IPS-NIHi11 (cell line): ENCODE measurements around the gene POU3F2.
A peak's percentile ranks its signal among the peaks of the same experiment; 100 is the strongest.

Experiments
- DNase-seq: peaks from one replicate; pipeline ENCODE4 v3.0.0; 2012; ENCODE audit warnings: mixed read lengths, low spot score

Gene POU3F2

DNA sequence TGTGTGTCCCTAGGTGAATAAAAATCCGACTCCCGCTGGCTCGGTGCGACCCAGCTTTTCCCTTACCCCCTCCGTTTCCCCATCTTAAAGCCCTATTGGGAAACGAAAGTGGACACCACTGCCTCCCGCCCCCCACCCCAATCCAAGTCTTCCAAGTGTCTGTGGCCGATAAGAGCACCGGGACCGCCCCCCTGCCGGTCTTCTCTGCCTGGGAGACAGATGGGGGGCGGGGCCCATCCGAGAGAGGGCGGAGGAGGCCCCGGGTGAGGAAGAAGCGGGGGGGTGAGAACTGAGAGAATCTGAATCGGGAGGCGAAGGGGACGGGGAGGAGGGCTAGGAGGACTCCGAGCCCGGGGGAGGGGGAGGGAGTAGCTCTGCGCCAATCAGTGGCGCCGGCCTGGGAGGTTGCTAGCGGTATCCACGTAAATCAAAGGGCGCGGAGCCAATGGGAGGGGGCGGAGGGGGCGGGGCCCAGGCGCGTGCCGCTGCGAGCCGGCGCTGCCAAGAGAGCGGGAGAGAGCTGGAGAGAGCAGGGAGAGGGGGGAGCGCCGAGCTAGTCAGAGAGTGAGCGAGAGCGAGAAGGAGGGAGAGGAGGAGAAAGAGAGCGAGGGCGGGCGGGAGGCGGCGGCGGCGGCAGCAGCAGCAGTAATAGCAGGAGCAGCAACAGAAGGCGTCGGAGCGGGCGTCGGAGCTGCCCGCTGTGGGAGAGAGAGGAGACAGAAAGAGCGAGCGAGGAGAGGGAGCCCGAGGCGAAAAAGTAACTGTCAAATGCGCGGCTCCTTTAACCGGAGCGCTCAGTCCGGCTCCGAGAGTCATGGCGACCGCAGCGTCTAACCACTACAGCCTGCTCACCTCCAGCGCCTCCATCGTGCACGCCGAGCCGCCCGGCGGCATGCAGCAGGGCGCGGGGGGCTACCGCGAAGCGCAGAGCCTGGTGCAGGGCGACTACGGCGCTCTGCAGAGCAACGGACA lies at the start of gene POU3F2:
POU3F2 (plus strand) TSS at position 515 of the 972 bp plus-strand sequence; CDS start at position 815, 300 bp downstream.
- DNase-seq = peak; percentile 86

DNA sequence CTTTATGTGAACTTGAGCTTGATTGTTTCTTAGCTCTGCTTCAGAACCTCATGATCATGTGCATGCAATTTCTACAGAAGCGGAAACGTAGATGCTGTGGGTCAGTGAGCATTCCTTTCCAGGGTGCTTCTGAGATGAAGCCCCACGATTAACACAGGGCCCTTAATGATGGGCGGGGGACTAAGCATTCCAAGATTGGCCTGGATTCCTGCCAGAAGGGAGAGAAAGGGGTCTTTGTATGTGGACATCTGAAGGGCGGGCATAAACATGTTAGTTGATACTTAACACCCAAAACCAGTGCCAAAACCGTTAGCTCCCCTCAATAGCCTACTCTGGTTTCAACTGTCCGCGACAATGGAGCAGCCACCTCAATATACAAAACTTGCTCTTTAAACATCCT lies 46.9 kb upstream of the POU3F2 start:
- no peak for DNase-seq

DNA sequence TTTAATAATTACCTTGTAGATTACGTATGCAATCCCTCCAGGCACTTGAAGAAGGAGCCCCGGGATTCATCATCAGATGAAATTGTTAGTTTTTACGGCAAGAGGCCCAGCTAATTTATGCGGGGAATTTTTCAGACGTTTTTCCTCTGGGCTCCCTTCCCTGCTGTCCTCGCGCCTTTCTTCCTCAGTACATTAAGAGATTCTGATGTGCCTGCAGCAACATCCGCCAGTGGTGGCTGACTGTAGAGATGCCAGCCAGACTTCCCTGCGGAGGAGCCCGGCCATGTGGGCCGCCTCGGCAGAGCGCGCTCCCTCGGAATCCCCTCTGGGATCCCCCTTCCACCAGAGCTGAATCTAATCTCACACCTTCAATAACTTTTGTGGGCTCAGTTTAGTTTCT lies 46.4 kb upstream of the POU3F2 start:
- peak; percentile 33 for DNase-seq

DNA sequence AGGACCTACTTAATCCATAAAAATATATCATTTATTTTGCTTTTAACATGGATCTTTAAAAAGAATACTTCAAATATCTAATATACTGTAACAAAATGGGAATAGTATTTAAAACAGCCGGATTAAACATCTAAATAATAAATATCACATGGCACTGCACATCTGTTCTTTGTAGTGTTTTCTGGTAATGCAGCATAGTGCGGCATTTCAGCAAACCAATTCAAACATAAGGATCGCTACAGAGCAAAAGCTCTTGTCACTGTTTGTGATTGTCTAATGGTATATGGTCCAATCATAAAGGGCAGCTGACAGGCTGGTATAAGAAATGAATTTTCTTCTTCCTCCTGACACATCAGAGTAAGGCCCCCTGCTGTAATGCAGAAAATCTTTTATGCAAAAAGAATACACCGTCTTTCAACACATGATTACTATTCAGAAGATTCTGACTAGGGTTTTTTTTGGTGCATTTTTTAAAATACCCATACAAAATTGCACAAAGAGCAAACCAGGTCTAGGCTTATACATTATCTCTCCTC lies 40.0 kb upstream of the POU3F2 start:
- DNase-seq = no peak

- DNase-seq = no peak
Observed at GRCh38 chr6:98797217-98797994, 37.0 kb upstream of the POU3F2 start.

DNA sequence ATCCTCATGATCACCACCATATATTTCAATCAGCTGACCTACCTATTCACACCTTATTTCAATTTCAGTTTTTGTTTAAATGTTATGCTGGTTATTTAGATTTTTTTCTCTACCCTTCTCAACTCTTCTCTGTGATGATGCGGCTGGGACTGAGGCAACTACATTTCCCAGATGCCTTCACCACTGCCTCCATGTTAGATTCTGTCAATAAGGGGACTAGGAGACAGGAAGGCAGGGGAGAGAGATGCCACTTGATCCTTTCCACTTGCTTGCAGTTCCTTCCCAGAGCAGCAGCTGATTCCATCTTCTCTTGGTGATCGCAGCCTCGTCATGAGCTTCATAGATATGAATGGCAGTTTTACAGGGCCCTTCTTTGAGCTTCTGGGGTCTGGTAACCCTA lies 33.5 kb upstream of the POU3F2 start:
- DNase-seq = no peak

DNA sequence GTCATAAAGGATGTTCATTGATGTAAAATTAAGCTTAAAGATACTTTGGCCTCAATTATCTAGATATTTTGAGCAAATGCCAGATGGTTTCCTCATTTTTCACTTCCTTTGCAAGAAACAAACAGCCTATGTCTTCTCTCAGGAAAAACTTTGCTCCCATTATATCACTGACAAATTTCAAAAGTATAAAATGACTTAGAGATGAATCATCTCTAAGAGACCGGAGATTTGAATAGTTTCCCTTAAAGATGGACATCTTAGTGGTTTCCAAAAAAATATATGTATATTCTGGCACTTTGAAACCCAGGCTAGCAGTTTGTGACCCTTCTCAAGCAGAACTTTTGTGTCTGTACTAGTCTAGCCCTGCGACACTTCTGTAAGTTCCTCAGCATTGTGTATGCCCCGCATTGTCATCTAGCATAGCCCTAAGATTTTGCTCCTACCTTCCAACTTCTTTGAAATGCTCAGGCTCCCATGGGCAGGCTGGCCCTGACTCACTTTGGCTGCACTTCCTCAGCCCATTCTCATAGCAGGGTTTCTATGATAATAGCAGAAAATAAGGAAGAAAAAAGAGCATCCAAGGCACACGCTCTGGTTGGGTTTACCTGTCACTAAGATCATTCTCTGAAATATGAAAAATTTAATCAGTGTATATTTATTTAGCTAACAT lies 25.7 kb upstream of the POU3F2 start:
- DNase-seq = no peak

- no peak for DNase-seq
Observed at GRCh38 chr6:98812220-98812619, 22.2 kb upstream of the POU3F2 start.

GRCh38 chr6:98816799-98817198 lies 17.6 kb upstream of the POU3F2 start:
- no peak for DNase-seq

- DNase-seq = no peak
Observed at GRCh38 chr6:98821756-98822405, 12.5 kb upstream of the POU3F2 start.

DNA sequence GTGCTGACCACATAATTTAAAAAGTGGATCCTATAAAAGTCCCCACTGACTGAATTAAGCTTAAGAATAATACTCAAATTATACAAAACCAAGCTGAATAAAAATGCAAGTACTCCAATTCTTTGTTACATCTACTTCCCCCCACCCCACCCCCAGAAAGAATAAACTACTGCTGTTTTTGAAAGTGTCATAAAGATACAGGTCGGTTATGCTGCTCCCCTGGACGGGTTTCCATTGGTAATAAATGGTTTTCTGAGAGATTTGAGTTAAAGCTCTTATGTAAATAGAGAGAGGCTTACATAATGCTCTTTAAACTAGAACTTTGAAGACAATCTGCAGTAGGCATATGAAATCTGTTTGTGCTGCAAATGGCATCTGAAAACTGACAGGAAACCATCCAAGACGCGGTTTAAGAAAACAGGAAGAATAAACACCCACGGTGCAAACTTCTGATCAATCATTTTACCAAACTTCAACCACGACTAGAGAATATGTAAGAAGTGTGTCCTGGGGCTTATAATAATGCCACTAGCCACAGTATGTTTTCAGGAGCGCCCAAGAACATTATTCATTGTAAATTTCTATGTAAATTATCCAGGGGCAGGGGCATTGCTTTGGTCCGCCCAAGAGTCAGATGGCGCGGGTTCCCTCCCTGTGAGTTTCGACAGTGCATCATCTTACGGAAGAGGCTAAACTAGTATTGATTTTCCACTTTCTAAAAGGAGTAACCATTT lies 10.8 kb upstream of the POU3F2 start:
- no peak for DNase-seq

GRCh38 chr6:98824162-98824901 lies 10.0 kb upstream of the POU3F2 start:
- peak; percentile 35 for DNase-seq

DNA sequence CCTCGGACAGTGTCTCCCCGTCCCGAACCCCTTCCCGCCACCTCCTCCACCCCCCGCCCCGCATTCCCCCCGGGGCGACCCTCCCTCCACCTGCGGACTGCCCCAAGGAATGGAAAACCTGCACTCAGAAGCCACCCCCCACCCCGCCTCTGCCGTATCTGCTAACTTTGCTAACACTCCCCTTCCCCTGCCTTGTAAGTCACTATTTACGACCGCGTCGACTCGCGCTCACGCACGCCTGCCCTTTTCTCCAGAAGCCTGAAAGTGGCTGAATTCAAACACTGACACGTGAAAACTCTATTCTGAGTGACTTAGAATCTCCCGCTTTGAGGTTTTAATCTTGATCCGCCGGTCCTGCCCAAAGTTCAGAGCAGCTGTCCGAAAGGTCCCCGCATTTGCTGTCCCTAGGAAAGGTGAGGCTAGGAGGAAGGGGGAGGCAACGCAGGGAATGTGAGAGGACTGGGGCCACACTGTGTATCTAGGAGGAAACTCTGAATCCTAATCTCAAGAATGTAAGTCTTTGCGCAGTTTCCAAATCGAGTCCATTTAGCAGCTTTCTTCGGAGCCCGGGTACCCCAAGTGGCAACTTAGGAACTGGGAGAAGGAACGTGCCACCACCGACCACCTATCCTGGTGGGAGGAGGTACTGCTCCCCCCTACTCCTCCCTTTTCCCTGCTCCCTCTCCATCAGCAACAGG lies 9.3 kb upstream of the POU3F2 start:
- peak; percentile 52 for DNase-seq

DNA sequence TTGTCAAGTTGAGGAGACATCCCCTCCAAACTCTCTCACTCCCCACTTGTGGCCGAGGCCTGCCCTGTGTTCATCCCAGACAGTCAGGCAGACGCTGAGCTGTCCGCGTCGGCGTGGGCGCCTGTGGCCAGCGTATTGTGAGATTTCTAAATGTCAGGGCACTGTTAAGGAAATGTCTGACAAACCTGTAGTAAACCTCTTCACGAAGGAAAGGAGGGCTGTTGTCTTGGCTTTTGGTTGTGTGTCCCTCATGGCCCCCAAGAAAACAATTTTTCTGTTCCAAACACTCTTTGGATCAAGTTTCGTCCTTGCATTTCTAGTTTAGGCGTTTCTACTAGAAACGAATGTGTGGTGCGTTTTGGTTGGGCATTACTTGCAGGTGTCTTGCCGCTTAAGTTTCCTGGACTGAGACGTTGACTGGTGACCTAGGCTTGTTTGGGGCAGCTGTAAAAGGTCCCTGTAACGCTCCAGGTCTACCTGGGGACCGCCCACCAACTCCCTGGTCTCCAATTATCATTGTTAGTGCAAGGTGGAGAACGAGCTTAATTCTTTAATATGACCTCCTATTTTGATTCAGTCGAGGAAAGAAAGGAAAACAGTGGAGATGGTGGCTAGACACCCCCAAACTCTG lies 8.7 kb upstream of the POU3F2 start:
- DNase-seq = no peak

DNA sequence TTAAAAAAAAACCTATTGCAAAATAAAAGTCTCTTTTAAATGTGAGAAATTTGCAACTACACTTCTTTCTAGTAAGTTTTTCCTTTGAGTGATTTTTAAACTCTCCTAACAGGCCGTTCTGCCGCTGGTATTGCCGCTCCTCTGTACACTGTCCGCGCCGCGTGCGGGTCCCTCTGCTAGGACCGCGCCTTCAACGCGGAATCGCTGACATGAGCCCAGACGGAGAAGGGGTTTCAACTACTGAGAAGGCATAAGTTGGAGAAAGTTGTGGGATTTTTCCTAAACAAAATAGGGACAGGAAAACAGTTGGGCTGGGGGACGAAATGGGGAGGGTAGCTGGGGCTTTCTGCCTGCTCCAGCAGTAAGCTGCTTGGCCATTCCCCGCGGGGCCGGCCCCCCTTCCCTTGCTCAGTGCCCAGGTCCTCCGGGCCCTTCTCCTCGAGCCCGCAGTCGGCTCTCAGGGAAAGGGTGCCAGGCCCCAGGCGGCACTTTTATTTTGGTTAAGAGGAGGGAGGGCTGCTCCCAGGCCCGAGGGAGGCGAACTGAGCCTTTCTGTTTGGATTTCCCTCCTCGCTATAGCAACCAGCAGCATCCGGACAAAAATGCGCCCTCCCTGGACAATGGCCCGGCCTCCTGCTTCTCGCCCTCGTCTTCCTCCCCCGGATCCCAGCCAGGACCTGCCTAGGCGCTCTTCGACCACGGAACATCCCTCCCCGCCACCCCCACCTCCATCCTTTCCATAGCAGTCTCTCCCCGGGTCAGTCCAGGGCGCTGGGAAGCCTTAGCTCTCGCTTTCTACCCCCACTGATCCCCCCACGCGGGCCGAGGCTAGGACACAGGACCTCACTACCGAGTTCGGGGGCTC lies 6.8 kb upstream of the POU3F2 start:
- DNase-seq = peak; percentile 46

- DNase-seq = no peak
Observed at GRCh38 chr6:98828211-98828788, 6.1 kb upstream of the POU3F2 start.

- DNase-seq = peak; percentile 21
Observed at GRCh38 chr6:98828941-98829411, 5.4 kb upstream of the POU3F2 start.

GRCh38 chr6:98830146-98830545 lies 4.2 kb upstream of the POU3F2 start:
- no peak for DNase-seq
